ENCODE results near the gene CEMIP. TPM values are rescaled to one million over a fixed set of nuclear protein-coding genes. Genes with fewer than 3 reads are reported as not detected.

The CEMIP gene
- polyA plus RNA-seq, 3 donors = not detected

GRCh38 chr15:80999623-81000036 is 220.5 kb downstream of the CEMIP start:
- 0% methylated on average over 6 of the region's 13 CpGs for WGBS (ENCODE audit: insufficient coverage)
- Histone ChIP-seq H3K9me3 (replicated peaks in 1 of 2; ENCODE audit: control insufficient read depth in 1 of 2, insufficient read depth in 1 of 2, low read length in 2 of 2) (peaks cover 0 to 3% of the 10 kb centered on the region in 2 donors), H3K9ac (ENCODE audit: insufficient read depth, low read length, poor library complexity, severe bottlenecking) (no peak overlapping the region), H3K4me1 (ENCODE audit: control insufficient read depth in 1 of 2, insufficient read depth in 2 of 2, low read length in 2 of 2) (peaks cover 17 to 33% of the 10 kb centered on the region in 2 donors), H3K27me3 (ENCODE audit: control insufficient read depth in 2 of 2, insufficient read depth in 2 of 2, low read length in 2 of 2) (no peaks in the 10 kb centered on the region), H3K4me3 (replicated peaks in 1 of 3; ENCODE audit: low read depth in 2 of 3, low read length in 3 of 3) (peak overlapping the region in 2 of 3 experiments; percentile 92 to 93), H2AFZ (ENCODE audit: insufficient read depth, low read depth, low read length, poor library complexity, severe bottlenecking) (peak overlapping the region; percentile 91), H3K27ac (ENCODE audit: low read depth in 1 of 2, low read length in 2 of 2) (peak overlapping the region; percentile 25 to 91), H3K79me2 (ENCODE audit: insufficient read depth, low read length) (peaks cover 28% of the 10 kb centered on the region), H3K36me3 (replicated peaks in 1 of 2; ENCODE audit: control insufficient read depth in 1 of 2, insufficient read depth in 2 of 2, low read length in 2 of 2) (peaks cover 7 to 18% of the 10 kb centered on the region in 2 donors), H3K4me2 (replicated peaks; ENCODE audit: extremely low read depth, low read length, poor library complexity, severe bottlenecking) (peak overlapping the region; percentile 91), H4K20me1 (ENCODE audit: insufficient read depth, low read length) (peaks cover 27% of the 10 kb centered on the region)
- Mint-ChIP-seq H3K4me1 (peaks cover 34% of the 10 kb centered on the region), H3K27ac (peak overlapping the region; percentile 21 to 97 (median 94)), H3K4me3 (peak overlapping the region; percentile 94 to 96), H3K9me3 (peaks cover 0 to 12% (median 3%) of the 10 kb centered on the region in 7 donors), H3K36me3 (peaks cover 14 to 15% of the 10 kb centered on the region in 2 donors), H3K27me3 (ENCODE audit: low read depth in 3 of 3) (peaks cover 0 to 7% (median 0%) of the 10 kb centered on the region in 3 donors)
- no peak for TF ChIP-seq CTCF (IDR thresholded peaks at IDR 0.05)
- peak in 1 of 3 donors; percentile 24 for DNase-seq
- intact Hi-C loops (cut with micrococcal nuclease) = loop anchor here (5.0 to 10.0 kb wide), 4 partner anchors 55 to 1045 kb away; partner anchors contain the start of gene MEX3B (in 1 of the 2)

- Mint-ChIP-seq H3K27me3 (ENCODE audit: low read depth in 3 of 3) (peaks cover 0 to 7% (median 0%) of the 10 kb centered on the region in 3 donors), H3K9me3 (peaks cover 0 to 12% (median 3%) of the 10 kb centered on the region in 7 donors), H3K27ac (peak overlapping the region; percentile 90 to 97 (median 94)), H3K4me1 (peaks cover 36% of the 10 kb centered on the region), H3K4me3 (peak overlapping the region; percentile 94 to 96), H3K36me3 (peaks cover 17 to 18% of the 10 kb centered on the region in 2 donors)
- peak in 1 of 3 donors; percentile 24 for DNase-seq
- H3K4me3 ChIP-seq (replicated peaks in 1 of 3; ENCODE audit: low read depth in 2 of 3, low read length in 3 of 3) = peak overlapping the region; percentile 70 to 93 (median 92)
- H3K36me3 ChIP-seq (replicated peaks in 1 of 2; ENCODE audit: control insufficient read depth in 1 of 2, insufficient read depth in 2 of 2, low read length in 2 of 2) = peaks cover 7 to 18% of the 10 kb centered on the region in 2 donors
- peaks cover 0 to 3% of the 10 kb centered on the region in 2 donors for H3K9me3 ChIP-seq (replicated peaks in 1 of 2; ENCODE audit: control insufficient read depth in 1 of 2, insufficient read depth in 1 of 2, low read length in 2 of 2)
- peak overlapping the region; percentile 91 to 93 for H3K27ac ChIP-seq (ENCODE audit: low read depth in 1 of 2, low read length in 2 of 2)
- peak overlapping the region; percentile 91 for H3K4me2 ChIP-seq (replicated peaks; ENCODE audit: extremely low read depth, low read length, poor library complexity, severe bottlenecking)
- H3K9ac ChIP-seq (ENCODE audit: insufficient read depth, low read length, poor library complexity, severe bottlenecking) = peak overlapping the region; percentile 90
- peaks cover 17 to 33% of the 10 kb centered on the region in 2 donors for H3K4me1 ChIP-seq (ENCODE audit: control insufficient read depth in 1 of 2, insufficient read depth in 2 of 2, low read length in 2 of 2)
- H2AFZ ChIP-seq (ENCODE audit: insufficient read depth, low read depth, low read length, poor library complexity, severe bottlenecking) = peak overlapping the region; percentile 91
- under 1% methylated on average over 20 of the region's 21 CpGs for WGBS (ENCODE audit: insufficient coverage)
- peaks cover 34% of the 10 kb centered on the region for H3K79me2 ChIP-seq (ENCODE audit: insufficient read depth, low read length)
- H4K20me1 ChIP-seq (ENCODE audit: insufficient read depth, low read length) = peaks cover 32% of the 10 kb centered on the region
- no peaks in the 10 kb centered on the region for H3K27me3 ChIP-seq (ENCODE audit: control insufficient read depth in 2 of 2, insufficient read depth in 2 of 2, low read length in 2 of 2)
- TF ChIP-seq CTCF (IDR thresholded peaks at IDR 0.05) = no peak
- intact Hi-C loops (cut with micrococcal nuclease) = loop anchor here (5.0 to 10.0 kb wide), 3 partner anchors 55 to 295 kb away; no protein-coding TSS in a partner anchor
Observed at GRCh38 chr15:81000144-81000623, 221.0 kb downstream of the CEMIP start.
